Activated naive CD8-positive, alpha-beta T cell treated with anti-CD3 and anti-CD28 coated beads, Interleukin-2, amount 50 U/mL, for 16 hours (primary cell): ENCODE results near the gene DYNLRB1.
A peak's percentile ranks its signal among the peaks of the same experiment; 100 is the strongest.
"Not testable (repeated sequence)": the region's sequence is repeated elsewhere in the genome, so short reads cannot be mapped to it uniquely, and the experiment has no call there.

Experiments used
- DNase-seq: peaks from one replicate; pipeline ENCODE4 v3.0.0-alpha.2; 2020; ENCODE audit warnings: low read depth, low spot score

DYNLRB1 gene

GRCh38 chr20:34511891-34512265 lies 4.3 kb upstream of the DYNLRB1 start:
- no peak for DNase-seq

- no peak for DNase-seq
Measured at GRCh38 chr20:34512266-34512954, 3.8 kb upstream of the DYNLRB1 start.

GRCh38 chr20:34512955-34513419 lies 3.2 kb upstream of the DYNLRB1 start:
- DNase-seq = no peak

- not testable (repeated sequence) for DNase-seq
Measured at GRCh38 chr20:34514034-34514433, 2.2 kb upstream of the DYNLRB1 start.

GRCh38 chr20:34514897-34515483 lies 1.2 kb upstream of the DYNLRB1 start:
- DNase-seq = no peak

GRCh38 chr20:34515484-34516246 lies 557 bp upstream of the DYNLRB1 start:
- peak; percentile 28 for DNase-seq

GRCh38 chr20:34517114-34517505 lies 888 bp downstream of the DYNLRB1 start:
- no peak for DNase-seq

GRCh38 chr20:34518863-34519262 lies 2.6 kb downstream of the DYNLRB1 start:
- not testable (repeated sequence) for DNase-seq

- DNase-seq = not testable (repeated sequence)
Measured at GRCh38 chr20:34519841-34520240, 3.6 kb downstream of the DYNLRB1 start.

GRCh38 chr20:34522969-34523871 lies 7.0 kb downstream of the DYNLRB1 start:
- peak; percentile 23 for DNase-seq

GRCh38 chr20:34524426-34524825 lies 8.2 kb downstream of the DYNLRB1 start:
- no peak for DNase-seq

- no peak for DNase-seq
Measured at GRCh38 chr20:34525342-34525708, 9.1 kb downstream of the DYNLRB1 start.

- no peak for DNase-seq
Measured at GRCh38 chr20:34525709-34526416, 9.6 kb downstream of the DYNLRB1 start.

GRCh38 chr20:34526466-34526865 lies 10.2 kb downstream of the DYNLRB1 start:
- DNase-seq = no peak

GRCh38 chr20:34527016-34527415 lies 10.8 kb downstream of the DYNLRB1 start:
- DNase-seq = no peak

GRCh38 chr20:34528921-34529297 lies 12.7 kb downstream of the DYNLRB1 start:
- DNase-seq = no peak

- no peak for DNase-seq
Measured at GRCh38 chr20:34529742-34530141, 13.5 kb downstream of the DYNLRB1 start.

- DNase-seq = no peak
Measured at GRCh38 chr20:34530342-34530741, 14.1 kb downstream of the DYNLRB1 start.

- no peak for DNase-seq
Measured at GRCh38 chr20:34531608-34532265, 15.5 kb downstream of the DYNLRB1 start.

GRCh38 chr20:34532320-34532719 lies 16.1 kb downstream of the DYNLRB1 start:
- no peak for DNase-seq

GRCh38 chr20:34532756-34533155 lies 16.5 kb downstream of the DYNLRB1 start:
- no peak for DNase-seq
